Uterus (tissue), 4 donors: ENCODE measurements around the gene PLEKHM3. TPM values are rescaled to one million over a fixed set of nuclear protein-coding genes. Genes with fewer than 3 reads are reported as not detected.

Source experiments
- DNase-seq, 2 donors: peaks; one replicate each; pipeline ENCODE4 v3.0.0-alpha.2; 2019 to 2020
- H3K27ac ChIP-seq, 2 donors: fragments of 200-600 bp; sonication (generic); 1 replicate in 1 of 2; 2 replicates in 1 of 2; pipeline ENCODE4 v1.5.1; 2016 to 2018
- H3K27me3 ChIP-seq, 2 donors: fragments of 200-600 bp; sonication (generic); one replicate each; pipeline ENCODE4 v1.5.1; 2018 to 2019; ENCODE audit warnings: control low read depth in 1 of 2
- H3K36me3 ChIP-seq, 2 donors: fragments of 200-600 bp; sonication (generic); one replicate each; pipeline ENCODE4 v1.5.1; 2019; ENCODE audit warnings: control low read depth in 1 of 2
- H3K4me1 ChIP-seq, 2 donors: fragments of 200-600 bp; sonication (generic); one replicate each; pipeline ENCODE4 v1.5.1; 2018 to 2019; ENCODE audit warnings: control low read depth in 1 of 2
- H3K4me3 ChIP-seq, 2 donors: fragments of 200-600 bp; sonication (generic); 1 replicate in 1 of 2; 2 replicates in 1 of 2; pipeline ENCODE4 v1.5.1; 2018 to 2019; ENCODE audit warnings: mild to moderate bottlenecking in 1 of 2
- H3K9me3 ChIP-seq, 2 donors: fragments of 200-600 bp; sonication (generic); one replicate each; pipeline ENCODE4 v1.5.1; 2019; ENCODE audit warnings: control low read depth in 1 of 2
- CTCF ChIP-seq, 4 experiments: fragments of 200-600 bp in 2 of 4; fragments of 450-650 bp in 2 of 4; sonication (generic) in 2 of 4; IDR thresholded peaks; one replicate each; pipeline ENCODE4 v1.5.1; 2016 to 2019; ENCODE audit warnings: antibody characterized with exemption in 4 of 4, mild to moderate bottlenecking in 2 of 4, moderate library complexity in 1 of 4
- POLR2A ChIP-seq, 2 donors: fragments of 450-650 bp; IDR thresholded peaks; one replicate each; pipeline ENCODE4 v1.6.1; 2016; ENCODE audit warnings: antibody characterized with exemption in 2 of 2, mild to moderate bottlenecking in 1 of 2, moderate library complexity in 1 of 2
- intact Hi-C: fragments of 100-400 bp; cut with DNase I; formaldehyde crosslinking; loops from one replicate; pipeline ENCODE4 v1.15.1; 2023; ENCODE audit warnings: low total_unique reads
- total RNA-seq, 4 donors: library from RNA; depleted of rRNA in 3 of 4; stranded (reverse); fragments of >200 nt in 3 of 4; gene quantifications; one replicate each; pipeline versions ENCODE4 v1.1.0 to v1.2.4, GENCODE V29; 2014 to 2023
- donor health status: DM: yes; HTN: yes; CAD: no.

Gene PLEKHM3
- total RNA-seq, 4 donors from 2014 or later, result 20.5 to 43.4 (median 21.6) TPM

GRCh38 chr2:208066016-208066415 lies 40.7 kb upstream of the PLEKHM3 start:
- no peaks in the 10 kb centered on the region for H3K36me3 ChIP-seq
- no peak overlapping the region for H3K4me3 ChIP-seq
- intact Hi-C loops, result no loop called here
- TF ChIP-seq POLR2A (IDR thresholded peaks at IDR 0.05) (no peak), CTCF (IDR thresholded peaks at IDR 0.05) (no peak)
- no peaks in the 10 kb centered on the region for H3K9me3 ChIP-seq
- no peaks in the 10 kb centered on the region for H3K4me1 ChIP-seq
- H3K27ac ChIP-seq, result no peak overlapping the region
- H3K27me3 ChIP-seq, result no peaks in the 10 kb centered on the region
- DNase-seq, result no peak

GRCh38 chr2:208065476-208065875 lies 40.1 kb upstream of the PLEKHM3 start:
- intact Hi-C loops, result no loop called here
- H3K27me3 ChIP-seq, result no peaks in the 10 kb centered on the region
- no peaks in the 10 kb centered on the region for H3K4me1 ChIP-seq
- H3K9me3 ChIP-seq, result no peaks in the 10 kb centered on the region
- H3K4me3 ChIP-seq, result no peak overlapping the region
- DNase-seq, result no peak
- no peak overlapping the region for H3K27ac ChIP-seq
- no peak for TF ChIP-seq POLR2A (IDR thresholded peaks at IDR 0.05)
- no peak for TF ChIP-seq CTCF (IDR thresholded peaks at IDR 0.05)
- H3K36me3 ChIP-seq, result no peaks in the 10 kb centered on the region

GRCh38 chr2:208064220-208064961 lies 39.1 kb upstream of the PLEKHM3 start:
- Histone ChIP-seq H3K36me3 (no peaks in the 10 kb centered on the region), H3K27me3 (no peaks in the 10 kb centered on the region), H3K27ac (no peak overlapping the region), H3K9me3 (no peaks in the 10 kb centered on the region), H3K4me3 (no peak overlapping the region), H3K4me1 (no peaks in the 10 kb centered on the region)
- DNase-seq, result no peak
- intact Hi-C loops, result no loop called here
- TF ChIP-seq POLR2A (IDR thresholded peaks at IDR 0.05), result no peak
- TF ChIP-seq CTCF (IDR thresholded peaks at IDR 0.05), result no peak

GRCh38 chr2:208062961-208063360 lies 37.6 kb upstream of the PLEKHM3 start:
- Histone ChIP-seq H3K27ac (no peak overlapping the region), H3K27me3 (no peaks in the 10 kb centered on the region), H3K4me1 (no peaks in the 10 kb centered on the region), H3K4me3 (no peak overlapping the region), H3K9me3 (no peaks in the 10 kb centered on the region), H3K36me3 (no peaks in the 10 kb centered on the region)
- no peak for TF ChIP-seq POLR2A (IDR thresholded peaks at IDR 0.05)
- no peak for TF ChIP-seq CTCF (IDR thresholded peaks at IDR 0.05)
- intact Hi-C loops, result no loop called here
- no peak for DNase-seq

GRCh38 chr2:208062113-208062512 lies 36.8 kb upstream of the PLEKHM3 start:
- Histone ChIP-seq H3K27me3 (no peaks in the 10 kb centered on the region), H3K4me3 (no peak overlapping the region), H3K27ac (no peak overlapping the region), H3K9me3 (no peaks in the 10 kb centered on the region), H3K36me3 (no peaks in the 10 kb centered on the region), H3K4me1 (no peaks in the 10 kb centered on the region)
- DNase-seq, result no peak
- TF ChIP-seq CTCF (IDR thresholded peaks at IDR 0.05), result no peak
- TF ChIP-seq POLR2A (IDR thresholded peaks at IDR 0.05), result no peak
- intact Hi-C loops, result no loop called here
